Mucosa of gallbladder (tissue), 1 donor: Measurements from ENCODE around the gene ZFR2. TPM values are rescaled to one million over a fixed set of nuclear protein-coding genes. Genes with fewer than 3 reads are reported as not detected.
A peak's percentile ranks its signal among the peaks of the same experiment; 100 is the strongest.

Experiments
- DNase-seq: peaks from one replicate; pipeline ENCODE4 v3.0.0-alpha.2; 2020; ENCODE audit warnings: low spot score
- total RNA-seq: library from RNA; stranded (reverse); gene quantifications from one replicate; pipeline ENCODE4 v1.2.1, GENCODE V29; 2021
- donor health status: DM: no; HTN: no; CAD: no.

The ZFR2 gene
- total RNA-seq, 1 donor from 2014 or later, result 0.55 TPM

DNA sequence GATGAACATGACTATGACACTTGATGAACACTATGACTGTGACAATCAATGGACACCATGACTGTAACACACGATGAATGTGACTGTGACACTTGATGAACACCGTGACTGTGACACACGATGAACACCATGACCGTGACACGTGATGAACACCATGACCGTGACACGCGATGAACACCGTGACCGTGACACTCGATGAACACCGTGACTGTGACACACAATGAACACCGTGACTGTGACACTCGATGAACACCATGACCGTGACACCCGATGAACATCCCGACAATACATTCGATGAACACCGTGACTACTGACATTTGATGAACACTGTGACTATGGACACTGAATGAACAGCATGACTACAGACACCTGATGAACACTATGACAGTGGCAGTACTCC is 30.9 kb downstream of the ZFR2 start:
- no peak for DNase-seq

DNA sequence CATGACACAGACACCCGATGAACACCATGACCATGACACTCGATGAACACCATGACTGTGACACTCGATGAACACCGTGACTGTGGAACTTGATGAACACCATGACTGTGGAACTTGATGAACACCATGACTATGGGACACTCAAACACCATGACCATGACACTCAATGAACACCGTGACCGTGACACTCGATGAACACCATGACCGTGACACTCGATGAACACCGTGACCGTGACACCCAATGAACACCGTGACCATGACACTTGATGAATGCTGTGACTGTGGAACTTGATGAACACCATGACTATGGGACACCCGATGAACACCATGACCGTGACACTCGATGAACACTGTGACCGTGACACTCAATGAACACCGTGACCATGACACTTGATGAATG is 31.5 kb downstream of the ZFR2 start:
- no peak for DNase-seq

DNA sequence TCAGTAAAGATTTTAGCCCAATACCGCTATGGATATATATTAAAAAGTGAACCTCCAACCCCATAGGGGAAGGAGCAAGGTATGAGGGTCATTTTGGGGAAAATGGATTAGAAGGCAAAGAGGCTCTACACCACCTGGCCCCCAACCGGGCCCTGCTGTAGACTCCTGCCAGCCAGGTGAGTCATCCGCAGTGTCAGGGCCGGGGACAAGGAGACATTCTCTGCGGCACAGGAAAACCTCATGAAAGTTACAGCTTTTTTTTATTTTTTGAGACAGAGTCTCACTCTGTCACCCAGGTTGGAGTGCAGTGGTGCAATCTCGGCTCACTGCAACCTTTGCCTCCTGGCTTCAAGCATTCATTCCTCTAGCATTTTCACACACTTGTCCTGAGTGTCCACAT is 32.0 kb downstream of the ZFR2 start:
- DNase-seq, result no peak

DNA sequence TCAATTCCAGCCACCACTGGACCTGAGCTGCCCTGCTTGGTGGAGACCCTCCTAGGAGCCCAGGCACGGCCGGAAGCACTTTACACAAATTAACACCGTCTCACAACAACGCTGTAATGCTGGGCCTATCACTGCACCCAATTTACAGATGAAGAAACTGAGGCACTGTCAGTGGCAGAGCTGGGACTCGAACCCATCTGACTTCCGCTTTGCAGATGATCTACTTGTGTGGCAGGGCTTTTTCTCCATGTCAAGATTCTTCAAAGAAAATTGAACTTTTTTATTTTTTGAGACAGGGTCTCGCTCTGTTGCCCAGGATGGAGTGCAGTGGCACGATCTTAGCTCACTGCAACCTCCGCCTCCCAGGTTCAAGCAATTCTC is 33.8 kb downstream of the ZFR2 start:
- DNase-seq, result no peak

DNA sequence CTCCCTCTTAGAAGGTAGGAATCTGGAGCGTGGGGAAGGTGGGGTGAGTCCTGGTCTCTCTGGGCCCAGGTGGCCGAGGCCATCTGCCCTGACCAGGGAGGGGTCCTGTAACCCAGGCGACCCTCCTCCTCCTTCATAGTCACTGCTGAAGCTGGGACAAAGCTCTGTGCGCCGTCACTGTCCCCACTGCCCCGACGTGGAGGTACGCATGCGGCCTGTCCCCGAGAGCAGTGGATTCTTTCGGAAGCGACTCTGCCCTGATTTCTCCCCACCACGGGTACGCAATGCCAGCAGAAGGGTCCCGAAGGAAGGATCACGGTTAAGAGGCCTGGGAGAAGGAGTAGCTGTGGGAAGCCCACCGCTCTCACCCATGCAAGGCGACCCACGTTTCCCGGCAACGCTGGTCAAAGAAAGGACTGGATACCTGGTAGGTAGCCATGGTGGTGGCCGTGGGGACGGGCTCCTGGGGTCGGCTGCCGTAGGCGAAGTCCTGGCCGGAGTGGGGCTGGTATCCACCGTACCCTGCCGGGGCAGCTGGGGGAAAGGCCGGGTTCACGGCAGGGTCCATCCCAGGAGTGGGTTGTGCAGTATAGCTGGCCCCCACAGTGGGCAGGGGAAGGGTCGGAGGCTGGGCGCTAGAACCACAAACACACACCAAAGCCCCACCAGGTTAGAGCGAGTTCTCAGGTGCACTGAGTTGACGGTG is 34.3 kb downstream of the ZFR2 start:
- DNase-seq, result no peak

DNA sequence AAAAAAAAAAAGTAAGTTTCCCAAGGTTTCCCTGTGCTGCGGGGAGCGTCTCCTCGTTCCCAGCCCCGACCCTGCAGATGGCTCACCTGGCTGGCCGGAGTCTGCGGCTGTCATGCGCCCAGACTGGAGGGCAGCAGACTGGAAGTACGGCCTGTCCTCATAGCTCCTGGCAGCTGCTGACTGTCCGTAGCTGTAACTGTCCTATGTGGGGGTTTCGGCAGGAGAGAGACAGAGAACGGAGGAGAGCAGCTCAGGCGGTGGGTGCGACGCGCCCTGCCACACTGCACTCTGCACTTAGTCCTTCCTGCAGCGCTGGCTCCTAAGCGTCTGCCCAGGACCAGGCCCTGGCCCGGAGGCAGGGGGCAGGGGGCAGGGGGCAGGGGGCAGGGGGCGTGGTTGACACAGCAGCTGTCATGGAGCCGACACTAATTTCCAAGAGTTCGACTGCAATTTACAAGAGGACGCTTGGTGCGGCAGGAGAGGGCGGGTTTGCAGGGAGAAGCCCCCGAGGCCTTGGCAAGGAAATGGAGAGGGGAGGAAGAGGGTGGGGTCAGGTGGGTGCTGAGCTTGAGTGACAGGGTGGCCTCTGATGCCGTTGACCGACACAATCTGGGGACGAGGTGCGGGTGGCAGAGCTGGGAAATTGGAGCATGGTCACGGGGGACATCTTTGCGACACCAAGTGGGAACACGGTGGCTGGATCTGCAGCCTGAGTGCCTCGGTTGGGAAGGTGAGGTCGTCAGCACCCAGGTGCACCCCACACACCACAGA is 35.1 kb downstream of the ZFR2 start:
- no peak for DNase-seq

DNA sequence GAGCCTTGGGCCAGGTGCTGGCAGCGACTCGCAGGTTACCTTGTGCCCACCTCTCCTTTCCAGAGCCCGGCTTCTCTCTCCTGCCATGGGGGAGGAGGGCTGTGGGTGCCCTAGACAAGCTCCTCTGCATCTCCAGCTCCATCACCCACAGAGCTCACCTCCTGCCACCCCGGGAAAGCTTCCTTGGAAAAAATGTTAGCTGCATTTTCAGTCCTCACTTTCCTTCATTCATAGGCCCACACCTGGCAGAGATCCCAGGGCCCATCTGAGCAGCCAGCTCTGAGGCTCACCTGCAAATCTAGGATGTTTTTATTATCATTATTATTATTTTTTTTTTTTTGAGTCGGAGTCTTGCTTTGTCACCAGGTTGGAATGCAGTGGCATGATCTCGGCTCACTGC is 36.8 kb downstream of the ZFR2 start:
- DNase-seq, result no peak

DNA sequence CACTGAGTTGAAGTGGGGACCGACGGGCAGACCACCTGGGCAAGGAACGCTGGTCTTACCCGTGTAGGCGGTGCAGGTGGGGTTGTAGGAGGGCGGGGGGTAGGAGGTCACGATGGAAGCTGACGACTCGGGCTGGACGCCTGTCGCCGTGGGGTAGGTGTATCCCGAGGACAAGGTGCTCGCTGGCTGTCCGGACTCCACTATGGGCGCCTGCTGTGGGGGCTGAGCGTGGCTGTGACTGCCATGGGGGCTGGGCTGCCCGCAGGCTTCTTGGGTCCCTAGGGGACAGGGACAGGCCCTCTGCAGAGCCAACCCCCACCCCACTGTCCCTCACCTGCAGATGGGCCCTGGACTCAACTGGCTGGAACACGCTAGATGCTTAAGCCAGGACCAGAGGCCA is 37.2 kb downstream of the ZFR2 start:
- DNase-seq, result no peak

DNA sequence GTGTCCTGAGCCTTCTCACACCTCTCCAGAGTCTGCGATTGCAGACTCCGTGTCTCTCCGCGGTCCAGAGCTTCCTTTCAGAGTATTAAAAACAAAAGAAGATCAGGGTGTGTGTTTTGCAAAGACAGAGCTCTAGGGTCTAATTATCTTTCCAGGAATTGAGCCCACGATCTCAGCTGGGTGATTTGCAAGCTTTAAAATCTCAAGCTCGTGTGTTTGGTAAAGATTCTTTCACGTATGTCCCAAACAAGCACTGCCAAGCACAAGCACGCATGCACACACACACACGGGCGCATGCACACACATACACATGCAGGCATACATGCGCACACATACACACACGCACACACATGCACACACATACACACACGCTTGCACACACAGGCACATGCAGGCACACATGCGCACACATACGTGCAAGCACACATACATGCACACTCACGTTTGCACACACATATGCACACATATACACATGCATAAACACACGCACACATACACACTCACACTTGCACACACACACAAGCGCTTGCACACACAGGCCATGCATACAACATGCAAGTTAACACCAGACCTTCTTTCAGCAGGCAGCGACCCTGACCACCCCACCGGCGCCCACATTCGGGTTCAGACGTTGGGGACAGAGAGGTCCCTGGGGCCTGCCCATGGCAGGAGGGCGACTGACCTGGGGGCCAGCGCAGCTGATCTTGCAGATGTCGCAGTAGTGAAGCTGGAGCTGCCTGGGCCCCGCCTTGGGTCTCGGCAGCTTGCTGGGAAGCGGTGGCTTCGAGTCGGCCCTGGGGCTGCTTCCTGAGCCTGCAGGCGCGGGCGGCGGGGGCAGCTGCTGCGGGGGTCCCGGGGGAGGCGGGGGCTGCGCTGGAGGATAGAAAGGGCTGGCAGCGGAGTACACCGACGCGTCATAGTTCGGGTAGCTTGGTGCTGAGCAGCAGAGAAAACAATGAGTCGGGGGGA is 37.9 kb downstream of the ZFR2 start:
- DNase-seq, result no peak

DNA sequence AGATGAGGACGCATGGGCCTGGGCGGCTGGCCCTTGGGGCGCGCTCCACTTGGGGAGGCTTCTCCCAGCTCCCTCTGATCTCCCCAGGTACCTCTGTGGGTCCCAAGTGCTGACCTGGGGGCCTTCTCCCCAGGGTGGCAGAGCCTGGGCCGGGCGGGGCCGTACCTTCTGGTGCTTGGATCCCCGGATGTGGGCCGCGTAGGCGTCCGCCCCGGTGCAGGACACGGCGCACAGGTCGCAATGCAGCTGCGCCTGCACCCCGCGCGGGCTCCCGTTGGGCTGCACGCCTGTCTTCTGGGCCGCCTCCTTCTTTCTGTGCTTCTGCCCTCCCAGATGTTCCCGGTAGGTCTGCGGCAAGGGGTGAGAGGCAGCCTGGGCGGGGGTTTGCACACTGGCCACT is 41.5 kb downstream of the ZFR2 start:
- no peak for DNase-seq

DNA sequence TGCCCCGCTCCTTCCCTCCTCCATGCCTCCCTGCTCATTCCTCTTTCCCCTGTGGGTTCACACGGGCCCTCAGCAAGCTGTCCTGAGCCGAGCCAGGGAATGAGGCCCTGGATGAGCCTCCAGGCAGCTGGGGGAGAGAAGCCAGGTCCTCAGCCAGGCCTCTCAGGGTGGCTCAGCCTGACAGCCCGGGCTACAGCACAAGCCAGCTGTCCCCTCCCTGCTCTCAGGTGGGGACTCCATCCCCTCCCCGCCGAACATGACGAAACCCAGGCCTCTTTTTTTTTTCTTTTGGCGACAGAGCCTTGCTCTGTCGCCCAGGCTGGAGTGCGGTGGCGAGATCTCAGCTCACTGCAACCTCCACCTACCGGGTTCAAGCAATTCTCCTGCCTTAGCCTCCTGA is 42.7 kb downstream of the ZFR2 start:
- no peak for DNase-seq

DNA sequence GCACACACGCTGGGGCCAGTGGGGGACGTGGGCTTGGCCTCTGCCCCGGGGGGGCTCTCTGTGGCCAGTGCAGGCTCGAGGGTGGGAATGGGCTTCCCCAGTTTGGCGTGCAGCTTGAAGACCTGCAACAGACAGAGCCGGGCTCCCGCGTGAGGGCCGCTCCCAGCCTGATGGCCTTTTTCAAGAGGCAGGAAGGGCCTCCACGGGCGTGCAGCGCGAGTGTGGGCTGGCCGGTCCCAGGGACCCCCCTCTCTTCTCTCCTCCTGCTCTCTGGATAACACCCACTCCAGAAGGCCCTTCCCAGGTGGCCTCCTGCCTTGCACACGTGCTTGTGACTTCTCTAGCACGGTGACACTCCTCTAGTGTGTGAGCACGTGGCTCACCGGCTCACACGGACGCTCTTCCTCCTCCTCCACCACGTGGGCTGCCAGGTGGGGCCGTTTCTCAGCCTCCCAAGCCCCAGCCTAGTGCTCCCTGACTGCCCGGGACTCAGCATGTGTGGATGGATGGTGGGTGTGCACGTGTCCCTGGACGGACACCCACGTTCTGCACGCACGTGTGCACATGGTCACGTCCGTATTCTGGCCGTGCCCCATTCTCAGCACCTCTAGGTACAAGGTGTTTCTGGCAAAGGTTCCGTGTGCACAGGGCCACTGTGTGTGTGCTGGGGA is 43.4 kb downstream of the ZFR2 start:
- DNase-seq, result no peak

DNA sequence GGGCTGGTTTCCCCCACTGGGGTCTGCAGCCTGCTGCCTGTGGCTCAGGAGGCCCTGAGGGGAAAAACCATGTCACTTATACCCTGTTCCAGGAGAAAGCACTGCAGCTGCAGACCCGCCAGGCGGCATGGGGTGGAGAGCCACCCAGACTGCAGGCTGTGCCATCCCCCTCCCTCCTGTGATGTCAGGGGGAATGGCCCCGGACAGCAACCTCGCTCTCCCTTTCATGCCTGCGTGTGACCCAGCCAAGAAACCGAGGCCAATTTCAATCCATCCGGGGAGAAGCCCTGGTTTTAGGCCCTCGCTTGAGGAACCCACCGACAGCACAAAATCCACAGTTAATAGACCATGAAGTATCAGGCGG is 45.5 kb downstream of the ZFR2 start:
- DNase-seq, result no peak

DNA sequence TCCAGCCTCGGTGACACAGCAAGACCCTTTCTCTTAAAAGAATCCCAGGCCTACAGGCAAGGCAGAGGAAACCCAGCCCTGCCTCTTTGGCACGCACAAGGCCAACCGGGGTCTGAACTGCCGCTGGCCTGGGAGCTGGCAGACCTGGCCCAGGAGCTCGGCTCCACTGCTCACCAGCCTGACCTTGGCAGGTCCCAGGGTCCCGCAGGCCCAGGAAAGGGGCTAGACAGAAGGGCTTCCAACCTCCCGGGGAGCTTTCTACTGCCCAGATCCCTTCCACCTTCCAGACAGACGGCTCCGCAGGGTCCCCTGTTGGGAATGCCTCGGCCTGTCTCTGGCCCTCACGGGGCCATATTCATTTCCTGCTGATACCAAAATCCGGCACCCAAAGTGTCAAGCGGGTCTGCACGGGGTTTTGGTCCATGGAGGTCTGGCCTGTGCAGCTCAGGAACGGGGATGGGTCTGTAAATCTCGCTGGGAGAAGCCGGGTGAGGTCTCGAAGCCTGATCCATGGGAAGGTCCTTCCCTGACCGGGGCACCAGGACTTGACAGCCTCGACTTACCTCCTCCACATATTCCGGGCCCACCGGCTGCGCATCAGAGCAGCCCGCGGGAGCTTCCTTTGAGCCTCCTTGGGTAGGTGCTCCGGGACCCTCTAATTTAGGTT is 46.0 kb downstream of the ZFR2 start:
- DNase-seq, result no peak

DNA sequence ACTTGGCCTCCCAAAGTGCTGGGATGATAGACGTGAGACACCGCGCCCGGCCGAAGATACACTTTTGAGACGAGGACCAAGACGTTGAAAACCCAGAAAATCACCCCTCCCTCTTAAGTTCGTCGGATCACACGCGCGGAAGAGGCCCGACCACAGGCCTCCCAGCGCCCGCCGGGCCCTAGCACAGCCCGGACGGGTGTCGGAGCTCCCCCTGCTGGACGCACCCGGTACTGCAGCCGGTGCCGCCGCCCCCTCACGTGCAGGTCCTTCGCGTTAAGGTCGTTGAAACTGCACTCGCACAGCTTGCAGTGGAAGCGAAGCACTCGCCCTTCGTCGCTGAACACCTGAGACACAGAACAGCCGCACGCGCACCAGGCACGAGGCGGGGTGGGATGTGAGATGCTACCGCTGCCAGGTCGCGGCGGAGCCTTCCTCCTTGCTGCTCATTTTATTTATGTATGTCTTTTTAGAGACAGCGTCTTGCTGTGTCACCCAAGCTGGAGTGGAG is 46.9 kb downstream of the ZFR2 start:
- DNase-seq, result peak; percentile 74

DNA sequence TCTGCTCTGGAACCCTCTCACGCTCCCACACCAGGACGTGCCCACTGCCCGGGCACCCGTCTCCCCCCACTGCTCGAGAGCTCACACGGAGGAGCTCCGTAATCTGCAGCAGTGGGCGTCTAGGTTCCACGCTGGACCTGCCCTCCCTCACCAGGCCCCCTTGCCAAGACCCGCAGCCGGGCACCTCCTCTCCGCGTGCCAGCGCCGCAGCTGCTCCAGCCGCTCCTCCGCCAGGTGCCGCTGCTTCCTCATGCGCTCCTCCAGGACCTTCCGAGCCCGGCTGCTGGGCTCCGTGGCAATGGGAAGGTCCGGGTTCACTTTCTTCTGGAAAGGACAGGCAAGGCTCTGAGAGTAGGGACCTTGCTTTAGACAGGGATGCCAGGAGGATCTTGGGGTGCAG is 47.7 kb downstream of the ZFR2 start:
- no peak for DNase-seq

DNA sequence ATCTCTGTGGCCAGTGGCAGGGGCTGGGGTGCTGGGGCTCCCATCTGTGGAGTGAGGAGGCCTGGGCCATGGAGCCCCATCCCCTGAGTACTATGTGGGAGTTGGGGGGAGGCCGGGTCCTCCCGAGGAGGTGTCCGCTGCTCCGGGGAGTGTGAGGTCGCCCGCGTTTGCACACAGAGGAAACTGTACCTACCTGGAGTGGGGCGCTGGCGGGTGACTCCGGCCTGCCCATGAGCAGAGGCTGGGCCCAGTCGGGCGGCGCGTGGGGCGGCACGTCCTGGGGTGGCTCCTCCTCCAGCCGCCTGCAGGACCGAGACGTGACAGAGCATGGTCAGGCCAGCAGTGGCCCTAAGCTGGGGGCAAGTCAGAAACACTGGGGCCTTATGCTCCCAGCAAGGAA is 48.8 kb downstream of the ZFR2 start:
- no peak for DNase-seq

DNA sequence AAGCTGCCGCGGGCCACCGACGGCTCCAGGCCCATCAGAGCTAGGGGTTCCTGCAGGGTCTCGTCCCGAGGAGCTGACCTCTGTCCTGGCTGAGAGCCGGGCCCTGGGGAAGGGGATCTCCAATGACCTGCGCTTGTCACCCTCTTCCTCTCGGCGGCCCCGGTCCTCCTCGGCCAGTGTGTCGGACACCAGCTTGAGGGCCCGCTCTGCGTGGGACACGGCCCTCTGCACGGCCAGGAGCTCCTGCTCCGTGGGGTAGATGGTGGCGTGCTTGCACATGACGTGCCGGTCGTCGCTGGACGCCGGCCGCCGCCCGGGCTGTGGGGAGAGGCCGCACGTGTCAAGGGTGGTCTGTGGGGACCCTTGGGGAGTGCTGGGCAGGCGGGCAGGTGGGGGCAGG is 49.9 kb downstream of the ZFR2 start:
- no peak for DNase-seq

DNA sequence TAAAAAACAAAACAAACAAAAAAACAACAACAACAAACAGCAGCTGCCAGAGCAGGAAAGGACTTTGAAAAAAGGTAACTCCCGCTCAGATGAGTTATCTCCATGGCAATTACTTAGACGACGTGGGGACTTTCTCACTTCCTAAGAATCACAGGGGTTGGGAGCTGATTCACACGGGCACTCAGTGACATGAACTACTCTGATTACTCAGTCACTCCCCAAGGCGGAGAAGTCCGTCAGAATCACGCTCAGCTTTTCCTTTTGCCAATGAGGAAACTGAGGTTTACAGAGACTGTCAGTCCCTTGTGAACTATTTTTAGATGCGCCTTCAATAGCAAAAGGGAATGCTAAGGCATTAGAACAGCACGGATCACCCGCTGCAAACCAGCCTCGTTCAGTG is 50.4 kb downstream of the ZFR2 start:
- no peak for DNase-seq

DNA sequence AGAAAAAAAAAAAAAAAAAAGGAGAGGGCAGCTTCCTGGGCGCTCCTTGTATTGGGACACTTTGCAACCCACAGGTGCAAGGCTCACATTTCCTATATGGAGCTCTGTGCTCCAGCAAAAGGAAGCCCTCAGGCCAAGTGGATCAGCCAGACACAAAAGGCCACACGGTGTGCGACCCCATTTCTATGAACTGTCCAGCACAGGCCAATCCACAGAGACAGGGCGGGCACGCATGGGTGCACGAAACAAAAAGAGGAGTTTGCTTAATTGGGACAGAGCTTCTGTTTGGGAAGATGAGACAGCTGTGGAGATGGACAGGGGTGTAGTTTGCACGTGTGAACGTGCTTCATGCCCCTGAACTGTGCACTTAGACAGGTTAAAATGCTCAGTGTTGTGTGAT is 51.1 kb downstream of the ZFR2 start:
- DNase-seq, result no peak

DNA sequence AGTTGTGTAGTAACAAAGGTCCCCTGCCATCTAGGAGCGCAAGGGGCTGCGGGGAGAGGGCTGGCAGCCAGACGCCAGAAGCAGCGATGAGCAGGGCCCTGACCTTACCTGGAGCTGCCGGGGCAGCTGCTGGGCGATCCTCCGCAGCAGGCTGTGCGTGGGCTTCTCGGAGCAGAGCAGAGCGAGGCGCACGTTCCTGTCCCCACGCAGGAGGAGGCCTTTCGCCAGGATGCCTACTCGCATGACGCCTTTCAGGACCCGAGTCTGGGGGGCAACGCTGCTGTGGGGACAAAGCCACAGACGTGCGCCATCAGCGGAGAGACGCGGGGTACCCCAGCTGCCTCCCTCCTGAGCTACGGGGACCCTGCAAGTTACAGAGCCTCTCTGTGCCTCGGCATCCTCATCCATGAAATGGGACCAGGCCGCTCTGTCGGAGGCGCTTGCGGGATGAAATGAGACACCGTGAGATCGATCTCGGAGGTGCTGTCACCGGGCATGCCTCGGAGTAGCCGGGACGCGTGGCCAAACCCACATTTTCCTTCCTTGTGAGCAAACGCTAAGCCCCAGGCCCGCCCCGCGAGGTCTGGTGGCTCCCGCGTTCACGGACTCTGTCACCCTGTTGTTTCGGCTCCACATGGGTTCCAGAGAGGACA is 52.1 kb downstream of the ZFR2 start:
- no peak for DNase-seq
